ENCODE data around the gene PRKCH.

- TF ChIP-seq CTCF (IDR thresholded peaks at IDR 0.05) (no peak), POLR2A (IDR thresholded peaks at IDR 0.05) (no peak)
Measured at GRCh38 chr14:61468063-61468825, 146.9 kb downstream of the PRKCH start.
